HG03571 (cell line): ENCODE data around the gene POU6F2.
"Not testable (repeated sequence)": the region's sequence is repeated elsewhere in the genome, so short reads cannot be mapped to it uniquely, and the experiment has no call there.

ENCODE experiments used
- ATAC-seq: cut with Tn5 transposase; IDR thresholded peaks from one replicate; pipeline ENCODE4 v1.9.1; 2021; ENCODE audit not compliant: unreplicated experiment

Gene POU6F2

GRCh38 chr7:39342763-39343162 lies 365.1 kb downstream of the POU6F2 start:
- ATAC-seq: no peak

GRCh38 chr7:39349452-39350123 lies 371.9 kb downstream of the POU6F2 start:
- ATAC-seq: no peak

GRCh38 chr7:39353615-39354376 lies 376.1 kb downstream of the POU6F2 start:
- ATAC-seq: no peak

GRCh38 chr7:39355664-39356063 lies 378.0 kb downstream of the POU6F2 start:
- ATAC-seq: no peak

- ATAC-seq: no peak
Measured at GRCh38 chr7:39356172-39356925, 378.6 kb downstream of the POU6F2 start.

GRCh38 chr7:39357648-39358047 lies 379.9 kb downstream of the POU6F2 start:
- no peak for ATAC-seq

GRCh38 chr7:39360038-39360437 lies 382.3 kb downstream of the POU6F2 start:
- ATAC-seq: peak; percentile 71

GRCh38 chr7:39360766-39361165 lies 383.1 kb downstream of the POU6F2 start:
- no peak for ATAC-seq

GRCh38 chr7:39365751-39366295 lies 388.1 kb downstream of the POU6F2 start:
- ATAC-seq: no peak

GRCh38 chr7:39367451-39367850 lies 389.7 kb downstream of the POU6F2 start:
- ATAC-seq: no peak

- ATAC-seq: no peak
Measured at GRCh38 chr7:39367943-39368342, 390.2 kb downstream of the POU6F2 start.

- ATAC-seq: no peak
Measured at GRCh38 chr7:39372383-39372782, 394.7 kb downstream of the POU6F2 start.

GRCh38 chr7:39374436-39375040 lies 396.8 kb downstream of the POU6F2 start:
- ATAC-seq: no peak

- ATAC-seq: no peak
Measured at GRCh38 chr7:39375047-39375873, 397.6 kb downstream of the POU6F2 start.

- ATAC-seq: no peak
Measured at GRCh38 chr7:39375874-39376190, 398.1 kb downstream of the POU6F2 start.

GRCh38 chr7:39376881-39377280 lies 399.2 kb downstream of the POU6F2 start:
- not testable (repeated sequence) for ATAC-seq

- ATAC-seq: no peak
Measured at GRCh38 chr7:39379416-39379815, 401.7 kb downstream of the POU6F2 start.

- no peak for ATAC-seq
Measured at GRCh38 chr7:39383136-39383535, 405.4 kb downstream of the POU6F2 start.

GRCh38 chr7:39384386-39384785 lies 406.7 kb downstream of the POU6F2 start:
- no peak for ATAC-seq

- no peak for ATAC-seq
Measured at GRCh38 chr7:39386718-39387117, 409.0 kb downstream of the POU6F2 start.
